Endothelial cell of umbilical vein (primary cell): ENCODE data around the gene ACTL8. TPM values are rescaled to one million over a fixed set of nuclear protein-coding genes. Genes with fewer than 3 reads are reported as not detected.

Experiments
- BruUV-seq: library from RNA; stranded (reverse); fragments of 400-500 nt; replicated peaks from 2 replicates; lab custom pipeline; 2021; lab: Mats Ljungman, UMichigan
- CTCF ChIA-PET: fragments of 300-600, 350-600 bp; sonication (Branson Sonifier 250); formaldehyde crosslinking; loops from one replicate; lab custom pipeline; 2021; ENCODE audit warnings: antibody characterized with exemption, inconsistent platforms; lab: Charles Lee
- POLR2A ChIA-PET: fragments of 300-600, 350-600 bp; sonication (Branson Sonifier 250); formaldehyde crosslinking; loops from one replicate; lab custom pipeline; 2021; ENCODE audit warnings: antibody characterized with exemption, inconsistent platforms; lab: Charles Lee
- DNase-seq: peaks from one replicate; pipeline ENCODE4 v3.0.0-alpha.2; 2011; ENCODE audit warnings: low read depth, low spot score
- FAIRE-seq: peaks from 2 replicates; lab custom pipeline; 2011; peaks lifted over from hg19 to GRCh38; lab: Jason Lieb, UNC
- H2AFZ ChIP-seq: 2 replicates; pipeline ENCODE4 v1.6.0; 2012; ENCODE audit warnings: low read depth, low read length, control low read depth, inconsistent platforms
- H3K27ac ChIP-seq: 2 replicates; pipeline ENCODE4 v1.5.1; 2011; ENCODE audit warnings: low read depth, mild to moderate bottlenecking, control low read depth, low read length, moderate library complexity; ENCODE audit not compliant: insufficient read depth
- H3K27me3 ChIP-seq, 2 experiments: 2 replicates each; pipeline versions ENCODE4 v1.6.0 to v1.6.1; 2011; ENCODE audit warnings: low read length in 2 of 2, mixed read lengths in 1 of 2; ENCODE audit not compliant: control insufficient read depth in 2 of 2, insufficient read depth in 2 of 2
- H3K36me3 ChIP-seq, 2 experiments: 2 replicates in 1 of 2; 3 replicates in 1 of 2; pipeline ENCODE4 v1.5.1; 2011; ENCODE audit warnings: low read length in 2 of 2, mild to moderate bottlenecking in 1 of 2, moderate library complexity in 1 of 2; ENCODE audit not compliant: control insufficient read depth in 2 of 2, insufficient read depth in 2 of 2; ENCODE audit errors: extremely low read depth in 1 of 2
- H3K4me1 ChIP-seq: 3 replicates; pipeline ENCODE4 v1.5.1; 2011; ENCODE audit warnings: mild to moderate bottlenecking, low read length; ENCODE audit not compliant: control insufficient read depth, insufficient read depth; ENCODE audit errors: extremely low read depth
- H3K4me2 ChIP-seq: 2 replicates; pipeline ENCODE4 v1.6.1; 2011; ENCODE audit warnings: low read length, control low read depth, mixed read lengths; ENCODE audit not compliant: insufficient read depth
- H3K4me3 ChIP-seq, 3 experiments: fragments of 200-600 bp in 1 of 3; sonication (generic), shearing (Covaris generic) in 1 of 3; replicated peaks in 1 of 3; 2 replicates each; pipeline ENCODE4 v1.5.1; 2011 to 2016; ENCODE audit warnings: control low read depth in 3 of 3, low read length in 3 of 3, mild to moderate bottlenecking in 2 of 3, inconsistent platforms in 1 of 3, low read depth in 1 of 3, moderate library complexity in 1 of 3; ENCODE audit not compliant: insufficient read depth in 1 of 3
- H3K79me2 ChIP-seq: 2 replicates; pipeline ENCODE4 v1.6.0; 2012; ENCODE audit warnings: low read length, inconsistent platforms; ENCODE audit not compliant: control insufficient read depth, insufficient read depth
- H3K9ac ChIP-seq: replicated peaks from 2 replicates; pipeline ENCODE3; 2011; ENCODE audit warnings: low read length, control low read depth; ENCODE audit not compliant: insufficient read depth; ENCODE audit errors: extremely low read depth
- H3K9me1 ChIP-seq: replicated peaks from 3 replicates; pipeline ENCODE4 v1.6.0; 2011; ENCODE audit warnings: mild to moderate bottlenecking, low read length; ENCODE audit not compliant: control insufficient read depth, insufficient read depth; ENCODE audit errors: extremely low read depth
- H3K9me3 ChIP-seq: replicated peaks from 2 replicates; pipeline ENCODE4 v1.5.1; 2012; ENCODE audit warnings: low read length, inconsistent platforms; ENCODE audit not compliant: control insufficient read depth, insufficient read depth
- H4K20me1 ChIP-seq: replicated peaks from 2 replicates; pipeline ENCODE3; 2011; ENCODE audit warnings: mild to moderate bottlenecking, low read length; ENCODE audit not compliant: control insufficient read depth, insufficient read depth; ENCODE audit errors: extremely low read depth
- EZH2 ChIP-seq: IDR thresholded peaks from 2 replicates; pipeline ENCODE4 v1.6.1; 2012; ENCODE audit warnings: borderline replicate concordance, low read depth, mild to moderate bottlenecking, moderate library complexity, low read length, inconsistent platforms; ENCODE audit not compliant: severe bottlenecking
- FOS ChIP-seq: IDR thresholded peaks from 2 replicates; pipeline ENCODE4 v1.6.1; 2011; ENCODE audit warnings: mild to moderate bottlenecking, low read length, moderate library complexity, borderline replicate concordance; ENCODE audit not compliant: insufficient read depth
- GATA2 ChIP-seq: IDR thresholded peaks from 2 replicates; pipeline ENCODE4 v1.7.0; 2011; ENCODE audit warnings: low read depth, mild to moderate bottlenecking, moderate library complexity, mixed read lengths, low read length; ENCODE audit not compliant: insufficient read length, insufficient read depth
- JUN ChIP-seq: IDR thresholded peaks from 2 replicates; pipeline ENCODE4 v1.6.1; 2011; ENCODE audit warnings: borderline replicate concordance, low read depth; ENCODE audit not compliant: insufficient read length, insufficient read depth
- MYC ChIP-seq: IDR thresholded peaks from one replicate; pipeline ENCODE4 v1.6.1; 2011; ENCODE audit warnings: mild to moderate bottlenecking, low read depth, low read length
- POLR2A ChIP-seq: IDR thresholded peaks from 2 replicates; pipeline ENCODE4 v1.6.1; 2012; ENCODE audit warnings: low read depth, mild to moderate bottlenecking, control low read depth, low read length
- POLR2AphosphoS5 ChIP-seq: IDR thresholded peaks from 2 replicates; pipeline ENCODE4 v1.6.1; 2012; ENCODE audit warnings: low read depth, mild to moderate bottlenecking, control low read depth, low read length, moderate library complexity; ENCODE audit not compliant: insufficient read depth
- dilution Hi-C: fragments of 300-500 bp; cut with MboI; formaldehyde crosslinking; loops from one replicate; pipeline ENCODE4 v1.15.0; 2019; ENCODE audit warnings: low sequenced_read_pairs; ENCODE audit not compliant: extremely low pct_ligation_motif_present
- intact Hi-C: fragments of 100-400 bp; cut with micrococcal nuclease; formaldehyde crosslinking; loops from one replicate; pipeline ENCODE4 v1.10.0; 2022
- polyA plus RNA-seq, 4 experiments: library from polyadenylated mRNA; depleted of rRNA in 3 of 4; stranded (reverse) in 3 of 4; unstranded in 1 of 4; fragments of >200 nt; gene quantifications; 2 replicates each; pipeline versions ENCODE4 v1.2.1 to v1.2.3, GENCODE V29; 2011 to 2012; ENCODE audit warnings: missing spikeins in 1 of 4
- total RNA-seq: library from RNA; stranded (reverse); gene quantifications from 2 replicates; pipeline ENCODE4 v1.2.3, GENCODE V29; 2021
- TF ChIP-seq, protein P1 (sequence below), 2 donors: IDR thresholded peaks; 1 replicate in 1 of 2; 2 replicates in 1 of 2; pipeline ENCODE4 v1.5.1; 2011; ENCODE audit warnings: low read length in 2 of 2, mild to moderate bottlenecking in 2 of 2, moderate library complexity in 2 of 2, control low read depth in 1 of 2, inconsistent platforms in 1 of 2, low read depth in 1 of 2; ENCODE audit not compliant: insufficient read depth in 1 of 2; ENCODE audit errors: extremely low read depth in 1 of 2
- TF ChIP-seq, protein P2 (sequence below): IDR thresholded peaks from 2 replicates; pipeline ENCODE4 v1.6.1; 2011; ENCODE audit not compliant: insufficient read depth, insufficient read length

Gene ACTL8
- total and polyA plus RNA-seq, 2 donors (not counting 3 experiments of a cell fraction or from before 2014, with no cell fraction given), result not detected

DNA sequence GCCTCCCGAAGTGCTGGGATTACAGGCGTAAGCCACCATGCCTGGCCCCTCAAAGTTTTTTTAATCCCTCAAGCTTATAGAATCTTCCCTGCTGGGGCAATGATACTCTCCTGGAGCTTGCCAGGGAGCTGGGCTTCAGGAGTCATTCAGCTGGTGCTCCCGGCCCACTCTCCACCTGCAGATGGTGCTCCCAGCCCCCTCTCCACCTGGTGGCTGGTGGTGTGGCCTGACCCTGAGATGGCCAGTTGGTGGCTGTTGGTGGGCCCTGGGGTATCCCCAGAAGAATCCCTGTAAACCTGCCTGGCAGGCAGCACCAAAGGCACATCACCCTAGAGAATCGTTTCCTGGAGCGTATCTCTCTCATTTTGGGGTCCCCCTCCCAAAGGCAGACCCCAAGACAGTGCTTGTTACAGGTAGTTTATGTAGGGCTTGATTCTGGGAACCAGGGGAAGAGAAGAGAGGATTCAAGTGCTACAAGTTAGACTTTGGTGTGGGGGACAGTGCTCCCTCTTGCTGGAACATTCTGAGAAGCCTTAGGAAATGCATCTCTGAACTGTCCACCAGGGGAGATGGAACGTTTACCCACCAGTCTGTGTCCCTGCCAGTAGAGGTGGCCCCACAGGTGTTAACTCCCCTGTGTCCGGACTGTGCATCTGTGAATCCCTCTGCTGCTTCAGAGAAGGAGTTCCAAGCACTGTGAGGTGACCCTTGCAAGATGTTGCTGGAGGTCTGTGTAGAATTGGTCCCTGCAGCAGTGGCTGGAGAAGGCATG, 29.1 kb upstream of the ACTL8 start:
- Histone ChIP-seq H4K20me1 (no peaks in the 10 kb centered on the region), H3K9me1 (no peaks in the 10 kb centered on the region), H3K27me3 (no peaks in the 10 kb centered on the region), H3K36me3 (no peaks in the 10 kb centered on the region), H3K9ac (no peak overlapping the region), H2AFZ (no peak overlapping the region), H3K79me2 (no peaks in the 10 kb centered on the region), H3K4me1 (no peaks in the 10 kb centered on the region), H3K27ac (no peak overlapping the region), H3K9me3 (no peaks in the 10 kb centered on the region), H3K4me3 (no peak overlapping the region), H3K4me2 (no peak overlapping the region)
- no TSS peak for BruUV-seq
- no peak for DNase-seq
- dilution Hi-C loops, result no loop called here
- POLR2A ChIA-PET, result no interaction called here
- FAIRE-seq, result no peak
- TF ChIP-seq GATA2 (no peak), EZH2 (no peak)
- CTCF ChIA-PET, result interaction anchor here (0.6 kb wide), 1 partner anchor 79 kb away, joined by 3 read pairs; no protein-coding TSS in a partner anchor
- intact Hi-C loops, result no loop called here

DNA sequence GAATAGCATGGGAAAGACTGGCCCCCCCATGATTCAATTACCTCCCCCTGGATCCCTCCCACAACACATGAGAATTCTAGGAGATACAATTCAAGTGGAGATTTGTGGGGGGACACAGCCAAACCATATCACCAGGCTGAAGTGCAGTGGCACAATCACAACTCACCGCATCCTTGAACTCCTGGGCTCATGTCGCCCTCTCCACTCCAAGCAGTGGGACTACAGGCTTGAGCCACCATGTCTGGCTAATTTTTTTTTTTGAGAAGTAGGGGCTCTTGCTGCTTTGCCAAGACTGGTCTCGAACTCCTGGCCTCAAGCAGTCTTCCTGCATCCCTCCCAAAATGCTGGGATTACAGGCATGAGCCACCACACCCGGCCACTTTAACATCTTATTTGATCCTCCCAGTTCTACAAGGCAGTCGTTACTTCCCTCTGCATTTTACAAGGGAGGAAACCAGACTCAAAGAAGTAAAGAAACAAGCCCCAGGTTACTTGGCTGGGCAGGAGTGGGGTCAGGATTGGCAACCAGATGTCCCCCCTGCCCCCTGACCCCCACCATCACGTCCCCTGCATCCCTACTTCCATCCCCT, 26.9 kb upstream of the ACTL8 start:
- Histone ChIP-seq H3K36me3 (no peaks in the 10 kb centered on the region), H3K9me3 (no peaks in the 10 kb centered on the region), H3K9ac (no peak overlapping the region), H4K20me1 (no peaks in the 10 kb centered on the region), H3K27me3 (no peaks in the 10 kb centered on the region), H2AFZ (no peak overlapping the region), H3K4me2 (no peak overlapping the region), H3K4me3 (no peak overlapping the region), H3K79me2 (no peaks in the 10 kb centered on the region), H3K27ac (no peak overlapping the region), H3K9me1 (no peaks in the 10 kb centered on the region), H3K4me1 (no peaks in the 10 kb centered on the region)
- ChIA-PET POLR2A (no interaction called here), CTCF (interaction anchor here (0.6 kb wide), 1 partner anchor 119 kb away, joined by 4 read pairs; no protein-coding TSS in a partner anchor)
- intact Hi-C loops, result no loop called here
- dilution Hi-C loops, result no loop called here
- DNase-seq (no peak), FAIRE-seq (no peak)
- no TSS peak for BruUV-seq
- TF ChIP-seq GATA2 (no peak), JUN (no peak), MYC (no peak), EZH2 (no peak), POLR2AphosphoS5 (no peak), POLR2A (no peak), FOS (no peak)
- TF ChIP-seq, protein P1, sequence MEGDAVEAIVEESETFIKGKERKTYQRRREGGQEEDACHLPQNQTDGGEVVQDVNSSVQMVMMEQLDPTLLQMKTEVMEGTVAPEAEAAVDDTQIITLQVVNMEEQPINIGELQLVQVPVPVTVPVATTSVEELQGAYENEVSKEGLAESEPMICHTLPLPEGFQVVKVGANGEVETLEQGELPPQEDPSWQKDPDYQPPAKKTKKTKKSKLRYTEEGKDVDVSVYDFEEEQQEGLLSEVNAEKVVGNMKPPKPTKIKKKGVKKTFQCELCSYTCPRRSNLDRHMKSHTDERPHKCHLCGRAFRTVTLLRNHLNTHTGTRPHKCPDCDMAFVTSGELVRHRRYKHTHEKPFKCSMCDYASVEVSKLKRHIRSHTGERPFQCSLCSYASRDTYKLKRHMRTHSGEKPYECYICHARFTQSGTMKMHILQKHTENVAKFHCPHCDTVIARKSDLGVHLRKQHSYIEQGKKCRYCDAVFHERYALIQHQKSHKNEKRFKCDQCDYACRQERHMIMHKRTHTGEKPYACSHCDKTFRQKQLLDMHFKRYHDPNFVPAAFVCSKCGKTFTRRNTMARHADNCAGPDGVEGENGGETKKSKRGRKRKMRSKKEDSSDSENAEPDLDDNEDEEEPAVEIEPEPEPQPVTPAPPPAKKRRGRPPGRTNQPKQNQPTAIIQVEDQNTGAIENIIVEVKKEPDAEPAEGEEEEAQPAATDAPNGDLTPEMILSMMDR (IDR thresholded peaks at IDR 0.05; ENCODE audit: extremely low read depth in 1 of 2, insufficient read depth in 1 of 2, low read depth in 1 of 2, low read length in 2 of 2), result no peak
- TF ChIP-seq, protein P2, sequence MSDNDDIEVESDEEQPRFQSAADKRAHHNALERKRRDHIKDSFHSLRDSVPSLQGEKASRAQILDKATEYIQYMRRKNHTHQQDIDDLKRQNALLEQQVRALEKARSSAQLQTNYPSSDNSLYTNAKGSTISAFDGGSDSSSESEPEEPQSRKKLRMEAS, result no peak
